NCI-H69 (cell line): ENCODE measurements around the gene CERK.
"Not testable (repeated sequence)": the region's sequence is repeated elsewhere in the genome, so short reads cannot be mapped to it uniquely, and the experiment has no call there.

ENCODE experiments used
- DNase-seq: peaks from one replicate; lab custom pipeline; 2025; lab: John Stamatoyannopoulos, UW

Gene CERK

GRCh38 chr22:46646531-46647215, 91.4 kb downstream of the CERK start:
- DNase-seq, result no peak

- not testable (repeated sequence) for DNase-seq
These were observed 95.1 kb downstream of the CERK start for GRCh38 chr22:46642840-46643480.

GRCh38 chr22:46641811-46642266, 96.2 kb downstream of the CERK start:
- DNase-seq, result no peak

GRCh38 chr22:46640293-46641055, 97.6 kb downstream of the CERK start:
- DNase-seq, result no peak

- no peak for DNase-seq
These were observed 98.2 kb downstream of the CERK start for GRCh38 chr22:46639843-46640242.

GRCh38 chr22:46638601-46639431, 99.2 kb downstream of the CERK start:
- DNase-seq, result peak; percentile 74

- no peak for DNase-seq
These were observed 100.1 kb downstream of the CERK start for GRCh38 chr22:46637711-46638600.

GRCh38 chr22:46636221-46637002, 101.6 kb downstream of the CERK start:
- DNase-seq, result no peak

- no peak for DNase-seq
These were observed 102.3 kb downstream of the CERK start for GRCh38 chr22:46635756-46636155.

GRCh38 chr22:46634973-46635685, 102.9 kb downstream of the CERK start:
- DNase-seq, result not testable (repeated sequence)
